Activated CD4-positive, alpha-beta T cell treated with anti-CD3 and anti-CD28 coated beads for 36 hours (primary cell): ENCODE data around the gene TRNT1. TPM values are rescaled to one million over a fixed set of nuclear protein-coding genes. Genes with fewer than 3 reads are reported as not detected.

Experiments
- ATAC-seq: fragments of 200-7000 bp; cut with Tn5 transposase; one replicate; pipeline ENCODE4 v1.10.0; 2021; ENCODE audit warnings: mild to moderate bottlenecking, moderate library complexity
- CTCF ChIA-PET: fragments of 350-600 bp; sonication (Branson Sonifier 250); formaldehyde crosslinking; loops from one replicate; lab custom pipeline; 2021; ENCODE audit warnings: antibody characterized with exemption; lab: Charles Lee
- POLR2A ChIA-PET: fragments of 350-600 bp; sonication (Branson Sonifier 250); formaldehyde crosslinking; loops from one replicate; lab custom pipeline; 2021; ENCODE audit warnings: antibody characterized with exemption, inconsistent platforms; lab: Charles Lee
- DNase-seq: peaks from one replicate; pipeline ENCODE4 v3.0.0-alpha.2; 2020
- H3K27ac Mint-ChIP-seq: one replicate; pipeline ENCODE4 v1.8.0; 2021; ENCODE audit warnings: mixed read lengths
- H3K27me3 Mint-ChIP-seq: one replicate; pipeline ENCODE4 v1.8.0; 2021; ENCODE audit warnings: mixed read lengths
- H3K36me3 Mint-ChIP-seq: one replicate; pipeline ENCODE4 v1.8.0; 2021; ENCODE audit warnings: low read depth, mixed read lengths
- H3K4me1 Mint-ChIP-seq: one replicate; pipeline ENCODE4 v1.8.0; 2021; ENCODE audit warnings: mixed read lengths
- H3K4me3 Mint-ChIP-seq: one replicate; pipeline ENCODE4 v1.8.0; 2021; ENCODE audit warnings: mild to moderate bottlenecking, moderate library complexity, mixed read lengths
- H3K9me3 Mint-ChIP-seq: one replicate; pipeline ENCODE4 v1.8.0; 2021; ENCODE audit warnings: low read depth, mixed read lengths
- intact Hi-C, 2 experiments: fragments of 100-400 bp; cut with DNase I in 1 of 2; cut with micrococcal nuclease in 1 of 2; formaldehyde crosslinking; loops; one replicate each; pipeline versions ENCODE4 v1.14.2 to v1.15.1; 2022 to 2024; cut with DNase I, micrococcal nuclease
- total RNA-seq, 2 experiments: library from RNA; stranded (reverse); gene quantifications; one replicate each; pipeline ENCODE4 v1.2.3, GENCODE V29; 2021

The TRNT1 gene
- 10 to 100 TPM; 51.4 to 58.2 TPM for total RNA-seq

DNA sequence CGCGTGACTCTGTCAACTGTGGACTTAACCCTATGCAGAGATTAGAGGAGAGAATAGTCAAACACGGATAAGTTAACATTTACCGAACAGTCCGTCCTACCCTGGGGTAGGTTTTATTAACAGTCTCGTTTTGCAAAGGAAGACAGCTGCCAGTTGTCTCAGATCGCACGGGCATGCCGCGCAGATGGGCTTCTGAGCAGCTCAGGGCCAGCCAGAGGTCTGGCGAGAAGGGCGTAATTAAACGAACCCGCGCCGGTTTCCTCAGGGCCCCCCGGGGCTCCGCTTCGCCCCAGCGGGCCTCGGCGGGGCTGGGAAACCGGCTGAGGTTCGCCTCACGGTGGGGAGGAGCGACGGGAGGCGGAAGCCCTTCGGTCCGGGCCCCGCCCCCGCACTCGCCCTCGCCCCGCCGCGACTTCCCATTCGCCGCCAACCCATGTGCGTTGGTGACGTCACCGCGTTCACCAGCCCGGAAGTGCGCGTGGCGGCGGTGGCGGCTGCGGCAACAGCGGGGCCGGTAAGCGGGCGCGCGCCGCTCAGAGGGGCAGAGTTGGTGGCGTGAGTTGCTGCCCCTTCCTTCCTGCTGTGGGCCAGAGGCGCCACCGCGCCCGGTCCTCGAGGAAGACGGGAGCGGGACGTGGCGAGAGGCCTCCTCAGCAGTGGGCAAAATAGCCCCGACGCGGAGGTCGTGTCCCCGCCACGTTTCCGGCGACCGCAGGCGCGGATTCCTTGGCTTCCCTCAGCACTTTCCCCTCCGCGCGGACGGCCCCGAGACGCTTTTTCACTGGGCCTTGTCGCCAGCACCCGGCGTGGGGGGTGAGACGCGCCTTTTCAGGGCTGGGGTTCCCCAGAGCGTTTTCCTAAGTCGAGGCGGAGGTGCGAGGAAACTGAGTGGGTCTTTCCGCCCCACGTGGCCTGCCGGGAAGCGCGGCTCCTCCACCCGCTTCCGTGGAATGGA lies at the start of gene TRNT1:
TSS of gene TRNT1 (plus strand) at position 464 of the 955 bp plus-strand sequence. CDS start 2,101 bp downstream, outside the sequence.
- peak within 1 kb of the TSS; percentile 99 for H3K4me3 Mint-ChIP-seq
- intact Hi-C loops = loop anchor here (1.0 to 5.0 kb wide), 5 partner anchors 52 to 1366 kb away; partner anchors contain the start of genes CRBN (in 2 of the 2), ITPR1 (in 1 of the 2) and SETMAR (in 1 of the 2)
- H3K27me3 Mint-ChIP-seq = no peaks in the 10 kb centered on the region
- H3K27ac Mint-ChIP-seq = peak within 1 kb of the TSS; percentile 99
- POLR2A ChIA-PET = no interaction called here
- peak; percentile 98 for DNase-seq
- peaks cover 30% of the 10 kb centered on the region for H3K4me1 Mint-ChIP-seq
- no peaks in the 10 kb centered on the region for H3K9me3 Mint-ChIP-seq
- CTCF ChIA-PET = interaction anchor here (1.4 kb wide), 1 partner anchor 15 kb away, joined by 4 read pairs; no protein-coding TSS in a partner anchor
- peak; percentile 91 for ATAC-seq
- H3K36me3 Mint-ChIP-seq = peaks cover 39% of the 10 kb centered on the region

GRCh38 chr3:3080309-3080708 lies 46.4 kb upstream of the TRNT1 start:
- Mint-ChIP-seq H3K9me3 (no peaks in the 10 kb centered on the region), H3K36me3 (no peaks in the 10 kb centered on the region), H3K4me3 (no peak overlapping the region), H3K27me3 (no peaks in the 10 kb centered on the region), H3K4me1 (no peaks in the 10 kb centered on the region), H3K27ac (no peak overlapping the region)
- intact Hi-C loops = no loop called here
- ChIA-PET POLR2A (no interaction called here), CTCF (interaction anchor here (0.6 kb wide), 1 partner anchor 510 kb away, joined by 3 read pairs; no protein-coding TSS in a partner anchor)
- no peak for ATAC-seq
- DNase-seq = no peak

- H3K36me3 Mint-ChIP-seq = no peaks in the 10 kb centered on the region
- CTCF ChIA-PET = no interaction called here
- POLR2A ChIA-PET = no interaction called here
- intact Hi-C loops = no loop called here
- H3K27ac Mint-ChIP-seq = no peak overlapping the region
- ATAC-seq (no peak), DNase-seq (no peak)
- no peak overlapping the region for H3K4me3 Mint-ChIP-seq
- H3K4me1 Mint-ChIP-seq = no peaks in the 10 kb centered on the region
- H3K9me3 Mint-ChIP-seq = no peaks in the 10 kb centered on the region
- no peaks in the 10 kb centered on the region for H3K27me3 Mint-ChIP-seq
Observed at GRCh38 chr3:3081381-3082233, 45.1 kb upstream of the TRNT1 start.

GRCh38 chr3:3082234-3082924 lies 44.4 kb upstream of the TRNT1 start:
- ChIA-PET CTCF (interaction anchor here (0.9 kb wide), 1 partner anchor 10 kb away, joined by 4 read pairs; no protein-coding TSS in a partner anchor), POLR2A (no interaction called here)
- no peaks in the 10 kb centered on the region for H3K27me3 Mint-ChIP-seq
- ATAC-seq = no peak
- H3K4me3 Mint-ChIP-seq = no peak overlapping the region
- H3K27ac Mint-ChIP-seq = no peak overlapping the region
- no peak for DNase-seq
- no peaks in the 10 kb centered on the region for H3K4me1 Mint-ChIP-seq
- intact Hi-C loops = no loop called here
- H3K36me3 Mint-ChIP-seq = no peaks in the 10 kb centered on the region
- H3K9me3 Mint-ChIP-seq = no peaks in the 10 kb centered on the region

GRCh38 chr3:3084890-3085289 lies 41.9 kb upstream of the TRNT1 start:
- Mint-ChIP-seq H3K27ac (no peak overlapping the region), H3K36me3 (no peaks in the 10 kb centered on the region), H3K9me3 (no peaks in the 10 kb centered on the region), H3K4me3 (no peak overlapping the region), H3K27me3 (no peaks in the 10 kb centered on the region), H3K4me1 (no peaks in the 10 kb centered on the region)
- DNase-seq (no peak), ATAC-seq (no peak)
- POLR2A ChIA-PET = no interaction called here
- CTCF ChIA-PET = no interaction called here
- intact Hi-C loops = no loop called here

- ChIA-PET CTCF (interaction anchor here (0.7 to 1.3 kb wide), 2 partner anchors 12 kb away, joined by 3 read pairs; no protein-coding TSS in a partner anchor), POLR2A (interaction anchor here (0.6 kb wide), 1 partner anchor 271 kb away, joined by 3 read pairs; no protein-coding TSS in a partner anchor)
- no peaks in the 10 kb centered on the region for H3K4me1 Mint-ChIP-seq
- H3K4me3 Mint-ChIP-seq = no peak overlapping the region
- no peaks in the 10 kb centered on the region for H3K9me3 Mint-ChIP-seq
- H3K36me3 Mint-ChIP-seq = no peaks in the 10 kb centered on the region
- H3K27ac Mint-ChIP-seq = no peak overlapping the region
- H3K27me3 Mint-ChIP-seq = no peaks in the 10 kb centered on the region
- intact Hi-C loops = no loop called here
- ATAC-seq = no peak
- no peak for DNase-seq
Observed at GRCh38 chr3:3085782-3086181, 41.0 kb upstream of the TRNT1 start.

- POLR2A ChIA-PET = interaction anchor here (0.6 kb wide), 1 partner anchor 271 kb away, joined by 3 read pairs; no protein-coding TSS in a partner anchor
- intact Hi-C loops = no loop called here
- Mint-ChIP-seq H3K4me3 (no peak overlapping the region), H3K9me3 (no peaks in the 10 kb centered on the region), H3K27me3 (no peaks in the 10 kb centered on the region), H3K27ac (no peak overlapping the region), H3K4me1 (no peaks in the 10 kb centered on the region), H3K36me3 (no peaks in the 10 kb centered on the region)
- DNase-seq (no peak), ATAC-seq (no peak)
- CTCF ChIA-PET = interaction anchor here (1.3 kb wide), 1 partner anchor 11 kb away, joined by 3 read pairs; no protein-coding TSS in a partner anchor
Observed at GRCh38 chr3:3086239-3086638, 40.5 kb upstream of the TRNT1 start.

DNA sequence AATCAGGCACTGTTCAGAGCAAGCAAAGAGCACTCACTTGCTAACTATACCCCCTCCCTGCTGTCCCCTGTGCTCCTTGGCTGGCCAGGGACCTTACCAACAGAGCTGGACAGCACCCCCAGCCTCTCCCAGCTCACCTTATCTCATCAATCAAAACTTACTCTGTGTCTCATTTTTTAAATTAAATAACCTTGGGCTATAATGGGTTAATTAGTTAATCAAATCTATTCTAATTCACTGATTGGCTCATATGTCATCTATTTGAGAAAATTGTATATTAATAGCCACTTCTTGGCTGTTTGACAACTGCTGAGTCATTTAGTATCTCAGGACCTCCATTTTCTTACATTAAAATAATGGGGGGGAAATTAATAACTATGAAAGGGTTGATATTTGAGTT lies 39.5 kb upstream of the TRNT1 start:
- ATAC-seq (no peak), DNase-seq (no peak)
- Mint-ChIP-seq H3K9me3 (no peaks in the 10 kb centered on the region), H3K4me1 (no peaks in the 10 kb centered on the region), H3K27ac (no peak overlapping the region), H3K36me3 (no peaks in the 10 kb centered on the region), H3K27me3 (no peaks in the 10 kb centered on the region), H3K4me3 (no peak overlapping the region)
- CTCF ChIA-PET = interaction anchor here (1.3 kb wide), 1 partner anchor 10 kb away, joined by 3 read pairs; no protein-coding TSS in a partner anchor
- POLR2A ChIA-PET = no interaction called here
- intact Hi-C loops = no loop called here

DNA sequence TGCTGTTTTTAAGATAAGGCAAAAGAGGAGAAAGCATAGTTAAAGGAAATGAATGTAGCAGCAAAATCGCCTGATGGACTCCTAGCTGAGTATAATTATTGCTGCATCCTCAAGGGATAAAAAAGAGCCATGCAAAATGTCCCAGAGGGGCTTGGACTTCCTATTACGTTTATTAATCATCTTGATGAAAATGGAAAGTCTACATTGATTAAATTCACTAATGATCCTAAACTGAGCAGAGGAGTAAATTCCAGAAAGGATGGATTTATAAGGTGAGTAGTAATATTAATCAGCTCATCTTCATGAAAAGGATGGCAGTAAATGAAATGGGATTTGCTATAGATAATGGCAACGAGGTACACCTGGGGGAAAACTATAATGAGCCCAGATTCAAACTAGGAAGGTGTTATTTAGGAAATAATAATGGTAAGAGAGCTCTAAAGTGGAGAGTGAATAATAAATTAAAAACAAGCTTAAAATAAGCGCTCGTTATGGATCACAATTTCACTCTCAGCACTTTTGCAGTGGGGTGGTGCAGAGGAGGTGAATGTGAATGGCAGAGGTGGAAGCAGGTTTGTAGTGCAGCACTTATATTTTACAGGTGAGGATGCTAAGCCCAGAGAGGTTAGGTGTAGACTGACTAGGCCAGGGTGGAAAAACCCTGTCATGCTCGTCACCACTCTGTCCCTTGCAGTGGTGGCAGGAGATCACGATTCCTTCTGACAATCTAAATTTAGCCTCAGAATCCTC lies 38.8 kb upstream of the TRNT1 start:
- Mint-ChIP-seq H3K4me3 (no peak overlapping the region), H3K27me3 (no peaks in the 10 kb centered on the region), H3K4me1 (no peaks in the 10 kb centered on the region), H3K27ac (no peak overlapping the region), H3K36me3 (no peaks in the 10 kb centered on the region), H3K9me3 (no peaks in the 10 kb centered on the region)
- no peak for ATAC-seq
- intact Hi-C loops = no loop called here
- ChIA-PET CTCF (no interaction called here), POLR2A (no interaction called here)
- DNase-seq = no peak

- ChIA-PET CTCF (no interaction called here), POLR2A (no interaction called here)
- no peak overlapping the region for H3K27ac Mint-ChIP-seq
- intact Hi-C loops = no loop called here
- no peaks in the 10 kb centered on the region for H3K9me3 Mint-ChIP-seq
- no peak for ATAC-seq
- no peaks in the 10 kb centered on the region for H3K27me3 Mint-ChIP-seq
- H3K4me3 Mint-ChIP-seq = no peak overlapping the region
- no peaks in the 10 kb centered on the region for H3K4me1 Mint-ChIP-seq
- no peak for DNase-seq
- H3K36me3 Mint-ChIP-seq = no peaks in the 10 kb centered on the region
Observed at GRCh38 chr3:3089017-3089416, 37.7 kb upstream of the TRNT1 start.
